HepG2 (cell line): Measurements from ENCODE around the gene CAT. TPM values are rescaled to one million over a fixed set of nuclear protein-coding genes. Genes with fewer than 3 reads are reported as not detected.

ENCODE experiments used
- ATF7 ChIP-seq, 2 experiments: fragments of 450-650 bp in 1 of 2; sonication (generic) in 1 of 2; formaldehyde crosslinking in 1 of 2; IDR thresholded peaks; 2 replicates each; pipeline versions ENCODE4 v1.4.0 to v1.6.1; 2016 to 2020; ENCODE audit warnings: antibody characterized with exemption in 1 of 2, mild to moderate bottlenecking in 1 of 2, missing genetic modification reagents in 1 of 2
- FOXA1 ChIP-seq, 2 experiments: fragments of 450-650 bp in 1 of 2; sonication (generic) in 1 of 2; formaldehyde crosslinking in 1 of 2; IDR thresholded peaks; 2 replicates each; pipeline versions ENCODE4 v1.4.0 to v1.6.1; 2016 to 2020; ENCODE audit warnings: missing genetic modification reagents in 1 of 2
- HMG20B ChIP-seq: conservative IDR thresholded peaks from 2 replicates; pipeline ENCODE4 v1.6.1; 2016; ENCODE audit warnings: missing genetic modification reagents, missing compliant biosample characterization
- IKZF4 ChIP-seq: sonication (generic); formaldehyde crosslinking; IDR thresholded peaks from 2 replicates; pipeline ENCODE4 v1.5.1; 2020; ENCODE audit warnings: borderline replicate concordance, mild to moderate bottlenecking, low read depth, missing genetic modification reagents; ENCODE audit errors: not compliant biosample characterization
- ISL2 ChIP-seq: sonication (generic); formaldehyde crosslinking; IDR thresholded peaks from 2 replicates; pipeline ENCODE4 v1.5.0; 2020; ENCODE audit warnings: missing genetic modification reagents
- SIN3A ChIP-seq: IDR thresholded peaks from 2 replicates; pipeline ENCODE4 v1.6.1; 2011; ENCODE audit warnings: low read depth, mild to moderate bottlenecking, control low read depth, low read length, borderline replicate concordance
- SMC3 ChIP-seq: IDR thresholded peaks from 2 replicates; pipeline ENCODE4 v1.6.1; 2011; ENCODE audit warnings: low read length, improper control_type of control experiment
- SRSF4 ChIP-seq: fragments of 200-400 bp; formaldehyde crosslinking; IDR thresholded peaks from one replicate; pipeline ENCODE4 v1.6.1; 2018; ENCODE audit warnings: mild to moderate bottlenecking, low read depth, low read length, moderate library complexity; ENCODE audit not compliant: poor library complexity, severe bottlenecking
- SRY ChIP-seq: sonication (generic); formaldehyde crosslinking; IDR thresholded peaks from 2 replicates; pipeline ENCODE4 v1.8.0; 2022; ENCODE audit warnings: mild to moderate bottlenecking, missing genetic modification reagents
- ZNF17 ChIP-seq: sonication (generic); formaldehyde crosslinking; IDR thresholded peaks from 2 replicates; pipeline ENCODE4 v1.5.0; 2020; ENCODE audit warnings: mild to moderate bottlenecking, missing genetic modification reagents
- ZNF788 ChIP-seq: sonication (generic); formaldehyde crosslinking; IDR thresholded peaks from 2 replicates; pipeline ENCODE4 v1.5.0; 2020; ENCODE audit warnings: mild to moderate bottlenecking, missing genetic modification reagents, borderline replicate concordance
- polyA plus RNA-seq, 8 experiments: library from polyadenylated mRNA; depleted of rRNA in 3 of 8; stranded (reverse) in 7 of 8; unstranded in 1 of 8; fragments of >200 nt; fragmentation: Illumina TruSeq in 4 of 8; extraction: Trizol in 4 of 8; gene quantifications; 2 replicates each; pipeline versions ENCODE4 v1.2.1 to v1.2.3, GENCODE V29; 2011 to 2016; ENCODE audit warnings: low read depth in 4 of 8, missing spikeins in 1 of 8, mixed read lengths in 1 of 8; ENCODE audit not compliant: insufficient read depth in 1 of 8
- total RNA-seq, 5 experiments: library from RNA; depleted of rRNA; stranded (reverse); fragments of >200 nt; fragmentation: Illumina TruSeq; extraction: Trizol; gene quantifications; 2 replicates each; pipeline ENCODE4 v1.2.3, GENCODE V29; 2016; ENCODE audit warnings: low read depth in 1 of 5
- TF ChIP-seq, protein P1 (sequence below): sonication (generic); formaldehyde crosslinking; IDR thresholded peaks from 2 replicates; pipeline ENCODE4 v1.5.0; 2020; ENCODE audit warnings: mild to moderate bottlenecking, missing genetic modification reagents, borderline replicate concordance
- TF ChIP-seq, protein P2 (sequence below): sonication (generic); formaldehyde crosslinking; IDR thresholded peaks from 2 replicates; pipeline ENCODE4 v1.5.0; 2020; ENCODE audit warnings: mild to moderate bottlenecking, missing genetic modification reagents, moderate library complexity
- TF ChIP-seq, protein P3 (sequence below): sonication (generic); formaldehyde crosslinking; conservative IDR thresholded peaks from 2 replicates; pipeline ENCODE4 v1.8.0; 2022; ENCODE audit warnings: low read depth, missing genetic modification reagents
- TF ChIP-seq, protein P4 (sequence below): IDR thresholded peaks from 2 replicates; pipeline ENCODE4 v1.6.1; 2012; ENCODE audit warnings: inconsistent platforms
- TF ChIP-seq, protein P5 (sequence below): sonication (generic); formaldehyde crosslinking; conservative IDR thresholded peaks from 2 replicates; pipeline ENCODE4 v1.4.0; 2020; ENCODE audit warnings: missing genetic modification reagents
- TF ChIP-seq, protein P6 (sequence below): IDR thresholded peaks from 2 replicates; pipeline ENCODE4 v1.6.1; 2016; ENCODE audit warnings: missing compliant biosample characterization, missing genetic modification reagents, borderline replicate concordance

CAT gene
- total and polyA plus RNA-seq, 2 of the 13 experiments (the other 11 are each of a cell fraction or from before 2014, with no cell fraction given) = 107 to 136 TPM

DNA sequence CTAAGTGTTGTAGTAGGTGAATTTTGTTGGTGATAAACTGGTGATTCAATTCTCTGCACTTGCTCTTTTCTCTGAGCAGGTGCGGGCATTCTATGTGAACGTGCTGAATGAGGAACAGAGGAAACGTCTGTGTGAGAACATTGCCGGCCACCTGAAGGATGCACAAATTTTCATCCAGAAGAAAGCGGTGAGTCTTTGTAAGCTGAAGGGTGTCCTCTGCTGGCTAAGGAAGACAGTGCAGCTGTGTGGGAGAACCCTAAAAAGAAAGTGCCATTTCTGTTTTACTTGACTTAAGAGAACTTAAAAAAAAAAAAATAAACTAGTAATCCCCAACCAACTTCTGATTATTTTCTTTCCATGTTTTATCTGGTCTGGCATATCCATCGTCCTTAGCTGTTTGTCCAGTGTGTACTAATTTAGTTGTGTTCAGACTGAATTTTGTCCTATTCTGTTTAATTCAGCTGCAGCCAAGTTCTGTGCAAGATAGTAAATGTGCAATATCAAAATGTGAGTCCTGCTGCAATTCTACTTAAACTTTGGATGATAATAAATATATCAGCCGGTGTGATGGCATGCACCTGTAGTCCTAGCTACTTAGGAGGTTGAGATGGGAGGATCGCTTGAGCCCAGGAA lies 29.6 kb downstream of the CAT start (continued):
- TF ChIP-seq SRSF4 = no peak
- TF ChIP-seq ZNF788 (CRISPR knock-in tag) = no peak
- TF ChIP-seq, protein P1, sequence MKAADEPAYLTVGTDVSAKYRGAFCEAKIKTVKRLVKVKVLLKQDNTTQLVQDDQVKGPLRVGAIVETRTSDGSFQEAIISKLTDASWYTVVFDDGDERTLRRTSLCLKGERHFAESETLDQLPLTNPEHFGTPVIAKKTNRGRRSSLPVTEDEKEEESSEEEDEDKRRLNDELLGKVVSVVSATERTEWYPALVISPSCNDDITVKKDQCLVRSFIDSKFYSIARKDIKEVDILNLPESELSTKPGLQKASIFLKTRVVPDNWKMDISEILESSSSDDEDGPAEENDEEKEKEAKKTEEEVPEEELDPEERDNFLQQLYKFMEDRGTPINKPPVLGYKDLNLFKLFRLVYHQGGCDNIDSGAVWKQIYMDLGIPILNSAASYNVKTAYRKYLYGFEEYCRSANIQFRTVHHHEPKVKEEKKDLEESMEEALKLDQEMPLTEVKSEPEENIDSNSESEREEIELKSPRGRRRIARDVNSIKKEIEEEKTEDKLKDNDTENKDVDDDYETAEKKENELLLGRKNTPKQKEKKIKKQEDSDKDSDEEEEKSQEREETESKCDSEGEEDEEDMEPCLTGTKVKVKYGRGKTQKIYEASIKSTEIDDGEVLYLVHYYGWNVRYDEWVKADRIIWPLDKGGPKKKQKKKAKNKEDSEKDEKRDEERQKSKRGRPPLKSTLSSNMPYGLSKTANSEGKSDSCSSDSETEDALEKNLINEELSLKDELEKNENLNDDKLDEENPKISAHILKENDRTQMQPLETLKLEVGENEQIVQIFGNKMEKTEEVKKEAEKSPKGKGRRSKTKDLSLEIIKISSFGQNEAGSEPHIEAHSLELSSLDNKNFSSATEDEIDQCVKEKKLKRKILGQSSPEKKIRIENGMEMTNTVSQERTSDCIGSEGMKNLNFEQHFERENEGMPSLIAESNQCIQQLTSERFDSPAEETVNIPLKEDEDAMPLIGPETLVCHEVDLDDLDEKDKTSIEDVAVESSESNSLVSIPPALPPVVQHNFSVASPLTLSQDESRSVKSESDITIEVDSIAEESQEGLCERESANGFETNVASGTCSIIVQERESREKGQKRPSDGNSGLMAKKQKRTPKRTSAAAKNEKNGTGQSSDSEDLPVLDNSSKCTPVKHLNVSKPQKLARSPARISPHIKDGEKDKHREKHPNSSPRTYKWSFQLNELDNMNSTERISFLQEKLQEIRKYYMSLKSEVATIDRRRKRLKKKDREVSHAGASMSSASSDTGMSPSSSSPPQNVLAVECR (CRISPR knock-in tag) = no peak
- no peak for TF ChIP-seq ISL2 (CRISPR knock-in tag)
- TF ChIP-seq, protein P2, sequence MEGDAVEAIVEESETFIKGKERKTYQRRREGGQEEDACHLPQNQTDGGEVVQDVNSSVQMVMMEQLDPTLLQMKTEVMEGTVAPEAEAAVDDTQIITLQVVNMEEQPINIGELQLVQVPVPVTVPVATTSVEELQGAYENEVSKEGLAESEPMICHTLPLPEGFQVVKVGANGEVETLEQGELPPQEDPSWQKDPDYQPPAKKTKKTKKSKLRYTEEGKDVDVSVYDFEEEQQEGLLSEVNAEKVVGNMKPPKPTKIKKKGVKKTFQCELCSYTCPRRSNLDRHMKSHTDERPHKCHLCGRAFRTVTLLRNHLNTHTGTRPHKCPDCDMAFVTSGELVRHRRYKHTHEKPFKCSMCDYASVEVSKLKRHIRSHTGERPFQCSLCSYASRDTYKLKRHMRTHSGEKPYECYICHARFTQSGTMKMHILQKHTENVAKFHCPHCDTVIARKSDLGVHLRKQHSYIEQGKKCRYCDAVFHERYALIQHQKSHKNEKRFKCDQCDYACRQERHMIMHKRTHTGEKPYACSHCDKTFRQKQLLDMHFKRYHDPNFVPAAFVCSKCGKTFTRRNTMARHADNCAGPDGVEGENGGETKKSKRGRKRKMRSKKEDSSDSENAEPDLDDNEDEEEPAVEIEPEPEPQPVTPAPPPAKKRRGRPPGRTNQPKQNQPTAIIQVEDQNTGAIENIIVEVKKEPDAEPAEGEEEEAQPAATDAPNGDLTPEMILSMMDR = peak; percentile 72
- no peak for TF ChIP-seq SIN3A
- TF ChIP-seq, protein P3, sequence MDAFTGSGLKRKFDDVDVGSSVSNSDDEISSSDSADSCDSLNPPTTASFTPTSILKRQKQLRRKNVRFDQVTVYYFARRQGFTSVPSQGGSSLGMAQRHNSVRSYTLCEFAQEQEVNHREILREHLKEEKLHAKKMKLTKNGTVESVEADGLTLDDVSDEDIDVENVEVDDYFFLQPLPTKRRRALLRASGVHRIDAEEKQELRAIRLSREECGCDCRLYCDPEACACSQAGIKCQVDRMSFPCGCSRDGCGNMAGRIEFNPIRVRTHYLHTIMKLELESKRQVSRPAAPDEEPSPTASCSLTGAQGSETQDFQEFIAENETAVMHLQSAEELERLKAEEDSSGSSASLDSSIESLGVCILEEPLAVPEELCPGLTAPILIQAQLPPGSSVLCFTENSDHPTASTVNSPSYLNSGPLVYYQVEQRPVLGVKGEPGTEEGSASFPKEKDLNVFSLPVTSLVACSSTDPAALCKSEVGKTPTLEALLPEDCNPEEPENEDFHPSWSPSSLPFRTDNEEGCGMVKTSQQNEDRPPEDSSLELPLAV = no peak
- peak; percentile 84 for TF ChIP-seq SMC3
- TF ChIP-seq ATF7 (IDR thresholded peaks at IDR 0.05) = no peak
- no peak for TF ChIP-seq ATF7 (CRISPR knock-in tag; IDR thresholded peaks at IDR 0.05)
- TF ChIP-seq, protein P4, sequence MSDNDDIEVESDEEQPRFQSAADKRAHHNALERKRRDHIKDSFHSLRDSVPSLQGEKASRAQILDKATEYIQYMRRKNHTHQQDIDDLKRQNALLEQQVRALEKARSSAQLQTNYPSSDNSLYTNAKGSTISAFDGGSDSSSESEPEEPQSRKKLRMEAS = no peak
- no peak for TF ChIP-seq IKZF4 (CRISPR knock-in tag)
- TF ChIP-seq SRY (CRISPR knock-in tag) = no peak
- no peak for TF ChIP-seq HMG20B (CRISPR knock-in tag)
- TF ChIP-seq, protein P5, sequence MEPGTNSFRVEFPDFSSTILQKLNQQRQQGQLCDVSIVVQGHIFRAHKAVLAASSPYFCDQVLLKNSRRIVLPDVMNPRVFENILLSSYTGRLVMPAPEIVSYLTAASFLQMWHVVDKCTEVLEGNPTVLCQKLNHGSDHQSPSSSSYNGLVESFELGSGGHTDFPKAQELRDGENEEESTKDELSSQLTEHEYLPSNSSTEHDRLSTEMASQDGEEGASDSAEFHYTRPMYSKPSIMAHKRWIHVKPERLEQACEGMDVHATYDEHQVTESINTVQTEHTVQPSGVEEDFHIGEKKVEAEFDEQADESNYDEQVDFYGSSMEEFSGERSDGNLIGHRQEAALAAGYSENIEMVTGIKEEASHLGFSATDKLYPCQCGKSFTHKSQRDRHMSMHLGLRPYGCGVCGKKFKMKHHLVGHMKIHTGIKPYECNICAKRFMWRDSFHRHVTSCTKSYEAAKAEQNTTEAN (CRISPR knock-in tag) = no peak
- no peak for TF ChIP-seq ZNF17
- TF ChIP-seq, protein P6, sequence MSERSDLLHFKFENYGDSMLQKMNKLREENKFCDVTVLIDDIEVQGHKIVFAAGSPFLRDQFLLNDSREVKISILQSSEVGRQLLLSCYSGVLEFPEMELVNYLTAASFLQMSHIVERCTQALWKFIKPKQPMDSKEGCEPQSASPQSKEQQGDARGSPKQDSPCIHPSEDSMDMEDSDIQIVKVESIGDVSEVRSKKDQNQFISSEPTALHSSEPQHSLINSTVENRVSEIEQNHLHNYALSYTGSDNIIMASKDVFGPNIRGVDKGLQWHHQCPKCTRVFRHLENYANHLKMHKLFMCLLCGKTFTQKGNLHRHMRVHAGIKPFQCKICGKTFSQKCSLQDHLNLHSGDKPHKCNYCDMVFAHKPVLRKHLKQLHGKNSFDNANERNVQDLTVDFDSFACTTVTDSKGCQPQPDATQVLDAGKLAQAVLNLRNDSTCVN (CRISPR knock-in tag) = no peak
- no peak for TF ChIP-seq FOXA1 (IDR thresholded peaks at IDR 0.05)
- TF ChIP-seq FOXA1 (CRISPR knock-in tag; IDR thresholded peaks at IDR 0.05) = no peak
